HT1080 (cell line): Measurements from ENCODE around the gene FAM117A. TPM values are rescaled to one million over a fixed set of nuclear protein-coding genes. Genes with fewer than 3 reads are reported as not detected.

Source experiments
- DNase-seq: peaks from one replicate; pipeline ENCODE4 v3.0.0-alpha.2; 2015; ENCODE audit warnings: low read depth
- total RNA-seq: library from RNA; depleted of rRNA; stranded (reverse); fragments of >200 nt; shearing (Covaris generic); gene quantifications from 2 replicates; pipeline ENCODE4 v1.2.3, GENCODE V29; 2014

FAM117A gene
- total RNA-seq, 1 experiment from 2014 or later = 5.4 TPM

DNA sequence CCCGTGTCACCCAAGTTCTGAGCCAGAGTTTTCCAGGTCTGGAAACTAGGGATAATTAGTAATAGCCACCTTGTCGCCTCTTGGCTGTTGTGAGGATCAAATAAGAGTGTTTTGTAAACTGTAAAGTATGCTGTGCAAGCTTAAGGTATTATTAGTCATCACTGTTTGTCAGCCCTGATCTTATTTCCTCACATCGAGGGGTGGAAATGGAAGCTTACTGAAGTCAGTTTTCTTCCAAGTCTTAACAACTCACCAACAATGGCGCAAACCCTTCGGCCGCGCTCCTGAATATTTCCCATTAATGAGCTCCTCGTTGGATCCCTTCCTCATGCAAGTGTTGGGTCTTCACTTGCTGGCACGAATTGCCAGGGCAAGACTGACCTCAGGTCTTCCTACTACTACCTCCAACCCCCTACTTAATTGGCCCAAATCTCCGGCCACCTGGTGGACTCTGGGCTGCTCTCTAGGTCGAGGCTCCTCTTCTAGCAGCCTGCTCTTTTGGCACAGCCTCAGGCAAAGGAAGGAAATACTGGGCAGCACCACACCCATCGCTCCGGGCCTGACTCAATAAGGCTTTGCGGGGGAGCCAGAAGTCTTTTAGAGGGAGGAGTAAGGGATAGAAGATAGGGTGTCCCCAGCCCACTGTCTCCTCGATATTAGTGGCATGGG, 55.3 kb downstream of the FAM117A start:
- DNase-seq = peak; percentile 38

DNA sequence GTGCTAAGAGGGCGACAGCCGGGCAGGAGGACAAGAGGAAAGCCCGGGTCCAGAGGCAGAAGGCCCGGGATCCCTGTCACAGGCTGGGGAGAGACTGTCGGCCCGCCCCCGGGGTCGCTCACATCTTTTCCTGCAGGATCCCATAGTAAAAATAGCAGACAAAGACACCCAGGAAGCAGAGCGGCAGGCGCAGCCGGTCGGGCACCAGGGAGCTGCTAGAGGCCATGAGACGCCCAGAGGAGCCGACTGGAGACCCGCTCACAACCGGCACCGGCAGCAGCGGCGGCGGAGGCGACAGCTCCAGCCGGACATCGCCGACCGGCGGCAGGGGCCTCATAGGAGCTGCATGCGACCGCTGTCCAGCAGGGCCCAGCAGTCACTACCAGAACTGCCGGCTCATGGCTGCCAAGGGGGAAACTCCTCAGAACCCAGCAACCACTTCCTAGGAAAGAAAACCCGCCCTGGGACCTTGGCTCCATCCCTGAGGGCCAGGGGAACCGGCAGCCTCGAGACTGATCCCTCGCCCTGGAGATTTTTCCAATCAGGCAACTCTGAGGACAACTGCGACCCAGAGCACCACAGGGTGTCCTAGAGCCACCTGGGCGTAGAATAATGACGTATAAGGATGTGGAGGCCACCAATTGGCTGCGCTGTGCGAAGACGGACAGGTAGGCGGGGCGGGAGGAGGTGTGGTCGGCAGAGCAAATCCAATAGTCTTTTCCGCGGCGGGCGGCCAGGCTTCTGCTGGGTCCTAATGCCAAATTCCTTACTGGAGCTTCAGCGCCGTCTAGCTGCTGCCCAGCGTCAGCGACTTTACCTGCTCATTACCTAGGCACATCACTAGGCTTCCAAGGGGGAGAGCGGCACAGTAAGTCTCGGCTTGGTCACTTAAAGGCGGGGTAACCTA, 56.1 kb downstream of the FAM117A start, which contains the start of gene SLC35B1:
SLC35B1 (minus strand) TSS at position 357 of the 907 bp plus-strand sequence; CDS start at position 226, 131 bp downstream.
- DNase-seq = peak; percentile 99

DNA sequence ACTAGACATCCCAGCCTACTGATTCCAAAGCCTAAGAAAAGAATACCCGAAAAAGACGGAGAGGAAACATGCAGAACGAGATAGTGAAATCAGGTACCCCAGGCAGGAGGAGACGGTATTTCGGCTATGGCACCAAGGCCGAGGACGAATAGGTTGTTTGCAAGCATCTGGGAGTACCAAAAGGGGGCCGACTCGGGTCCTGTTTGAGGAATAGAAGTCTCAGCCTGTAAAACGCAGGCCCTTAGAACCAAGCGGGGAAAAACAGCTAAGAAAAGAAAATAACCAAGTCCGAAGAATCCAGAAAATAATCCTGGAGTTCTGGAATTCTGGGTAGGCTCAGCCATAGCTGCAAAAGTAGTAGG, 56.7 kb downstream of the FAM117A start:
- no peak for DNase-seq

DNA sequence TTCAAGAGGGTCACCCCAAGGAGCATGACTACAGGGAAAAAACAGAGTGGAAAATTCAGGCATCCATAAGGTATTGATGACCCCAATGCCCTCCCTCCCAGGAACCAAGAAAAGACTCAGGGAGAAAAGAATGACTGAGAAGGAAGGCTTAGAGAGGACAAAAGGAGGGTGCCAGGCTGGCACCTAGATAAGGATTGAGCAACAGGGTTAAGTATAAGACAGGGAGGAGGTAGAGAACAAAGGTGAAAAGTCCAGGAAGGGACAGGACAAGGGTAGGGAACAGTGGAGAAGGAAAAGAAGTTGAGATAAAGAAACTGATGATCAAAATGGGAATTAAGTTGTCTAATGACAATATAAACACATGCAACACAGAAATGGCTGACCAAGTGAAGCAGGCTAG, 58.7 kb downstream of the FAM117A start:
- no peak for DNase-seq

DNA sequence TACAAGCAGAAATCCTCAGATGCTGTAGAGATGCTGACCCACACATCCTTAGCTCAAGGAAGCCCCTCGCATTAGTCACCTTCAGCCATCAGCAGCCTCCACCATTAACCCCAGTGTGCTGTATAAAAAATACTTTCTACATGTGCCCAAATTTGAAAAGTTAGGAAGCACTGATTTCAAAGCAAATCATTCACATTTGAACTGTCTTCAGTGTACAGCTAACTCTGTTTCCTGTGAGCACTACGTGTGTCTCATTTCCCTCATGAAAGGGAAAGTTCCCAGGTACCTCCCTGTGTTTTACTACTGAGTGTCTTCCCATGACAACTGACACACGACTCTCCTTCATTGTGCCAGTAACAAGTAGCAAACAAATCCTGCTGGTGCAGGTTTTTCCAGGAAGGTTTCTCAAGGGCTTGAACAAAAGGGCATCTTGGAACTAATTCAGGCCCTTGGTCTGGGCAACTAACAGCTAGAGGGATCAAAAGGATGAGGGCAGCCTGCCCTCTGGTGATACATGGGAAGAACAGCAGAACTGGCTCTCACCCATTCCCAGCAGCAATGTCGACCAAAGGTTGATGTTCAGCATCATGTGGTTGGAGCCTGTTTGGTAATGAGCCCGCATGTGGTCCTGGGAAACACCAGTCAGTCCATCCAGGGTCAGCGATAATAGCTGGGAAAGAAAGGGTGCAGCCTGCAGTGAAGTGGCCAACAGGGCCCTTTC, 60.2 kb downstream of the FAM117A start:
- DNase-seq = peak; percentile 31

DNA sequence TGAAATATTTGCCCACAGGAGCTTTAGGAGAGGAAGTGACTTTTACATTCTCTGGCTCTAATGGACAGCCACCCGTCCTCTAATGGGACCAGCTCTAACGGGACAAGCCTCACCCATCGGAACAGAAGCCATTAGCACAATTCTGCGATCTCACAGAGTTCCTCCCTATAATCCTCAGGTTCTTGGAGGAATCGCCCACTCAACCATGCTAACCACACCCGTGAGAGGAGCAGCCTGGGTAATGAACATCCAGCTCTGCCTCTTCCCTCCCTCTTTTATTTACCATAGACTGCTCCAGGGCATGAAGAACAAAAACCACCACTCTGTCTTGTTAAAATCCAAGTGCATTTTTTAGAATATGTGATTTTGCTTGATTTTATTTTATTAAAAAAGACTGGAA, 63.0 kb downstream of the FAM117A start:
- no peak for DNase-seq

DNA sequence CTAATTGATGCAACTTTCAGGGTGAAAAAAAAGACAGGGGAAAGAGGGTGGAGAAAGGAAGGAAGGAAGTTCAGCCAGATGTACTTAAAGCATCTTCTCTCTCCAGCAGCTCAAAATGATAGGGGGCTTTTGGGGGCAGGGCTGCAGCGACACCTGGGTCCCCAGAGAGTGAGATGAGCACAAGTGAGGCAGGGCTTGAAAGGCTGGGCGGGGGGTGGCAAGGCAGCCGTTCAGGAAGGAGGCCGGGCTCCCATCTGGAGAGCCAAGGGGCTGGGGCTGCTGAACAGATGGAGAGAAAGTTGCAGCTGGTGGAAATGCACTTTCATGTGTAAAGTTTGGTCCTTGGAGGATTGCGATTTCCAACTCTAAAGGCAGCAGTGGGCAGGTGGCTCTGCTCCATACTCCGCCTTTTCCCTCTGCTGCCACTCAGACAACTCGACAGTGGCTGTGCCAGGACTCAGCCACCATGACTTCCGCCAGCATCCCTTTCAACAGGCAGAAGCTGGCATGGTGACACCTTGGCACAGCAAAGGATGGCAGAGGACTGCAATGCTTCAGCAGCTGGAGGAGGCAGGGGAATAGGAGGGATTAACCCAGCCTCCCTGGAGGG, 63.9 kb downstream of the FAM117A start:
- DNase-seq = no peak

DNA sequence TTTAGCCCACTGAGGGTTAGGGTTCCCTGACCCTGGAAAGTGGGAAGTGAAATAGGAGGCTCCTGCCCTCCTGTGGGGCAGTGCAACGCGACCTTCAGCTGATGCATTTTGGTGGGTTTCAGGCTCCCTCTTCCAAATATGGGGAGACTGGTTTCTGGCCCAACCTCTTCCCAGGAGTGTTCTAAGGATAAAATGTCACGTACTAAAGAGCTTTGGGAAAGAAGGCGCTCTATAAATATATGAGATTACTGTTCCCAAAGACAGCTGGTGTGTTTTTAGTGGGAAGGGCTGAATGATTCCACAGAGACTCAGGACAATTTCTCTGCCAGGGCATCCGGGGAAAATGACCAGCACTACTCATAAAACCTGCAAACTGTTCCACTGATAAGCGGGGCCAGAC, 65.9 kb downstream of the FAM117A start:
- no peak for DNase-seq

DNA sequence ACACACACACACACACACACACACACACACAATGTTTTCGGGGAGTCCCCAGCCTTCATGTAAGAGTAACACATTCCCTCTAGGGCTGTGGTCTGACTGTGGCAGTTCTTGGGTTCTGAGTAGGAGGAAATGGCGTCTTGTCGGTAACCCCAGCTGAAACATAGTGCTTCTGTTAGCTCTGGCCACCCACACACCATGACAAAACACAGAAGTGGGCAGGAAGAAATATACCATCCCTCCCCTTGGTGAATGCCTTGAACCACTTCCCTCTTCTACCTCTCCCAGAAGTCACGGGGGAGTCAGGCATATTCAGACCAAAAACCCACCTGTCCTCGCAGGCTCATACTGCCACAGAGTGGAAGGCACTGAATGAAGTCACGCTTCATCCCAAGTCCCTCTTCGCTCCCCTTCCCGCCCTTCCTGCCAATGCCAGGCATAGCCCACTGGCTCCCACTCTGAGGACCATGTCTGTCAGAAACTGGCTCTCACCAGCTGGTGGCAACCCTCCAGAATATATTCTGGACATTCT, 67.6 kb downstream of the FAM117A start:
- no peak for DNase-seq

DNA sequence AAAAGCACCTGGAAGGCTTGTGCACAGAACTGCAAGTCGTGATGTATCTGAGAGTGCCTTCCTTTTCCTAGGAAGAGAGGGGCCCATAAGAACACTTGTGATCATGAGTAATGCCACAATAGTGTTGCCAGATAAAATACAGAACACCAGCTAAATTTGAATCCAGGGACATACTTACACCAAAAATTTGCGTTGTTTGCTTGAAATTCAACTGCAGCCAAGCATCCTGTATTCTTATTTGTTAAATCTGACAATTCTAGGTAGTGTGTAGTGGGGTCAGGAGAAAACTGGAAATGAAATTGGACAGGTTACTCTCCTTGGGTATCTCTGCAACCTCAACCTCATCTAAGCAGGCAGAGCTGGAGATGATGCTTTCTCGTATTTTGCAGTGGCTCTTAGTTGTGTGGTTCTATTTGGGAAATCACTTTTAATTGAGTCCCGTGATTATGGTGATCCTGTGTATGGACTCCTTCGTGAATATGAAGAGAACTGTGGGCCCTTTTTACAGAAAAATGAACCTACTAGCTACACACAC, 68.2 kb downstream of the FAM117A start:
- no peak for DNase-seq

DNA sequence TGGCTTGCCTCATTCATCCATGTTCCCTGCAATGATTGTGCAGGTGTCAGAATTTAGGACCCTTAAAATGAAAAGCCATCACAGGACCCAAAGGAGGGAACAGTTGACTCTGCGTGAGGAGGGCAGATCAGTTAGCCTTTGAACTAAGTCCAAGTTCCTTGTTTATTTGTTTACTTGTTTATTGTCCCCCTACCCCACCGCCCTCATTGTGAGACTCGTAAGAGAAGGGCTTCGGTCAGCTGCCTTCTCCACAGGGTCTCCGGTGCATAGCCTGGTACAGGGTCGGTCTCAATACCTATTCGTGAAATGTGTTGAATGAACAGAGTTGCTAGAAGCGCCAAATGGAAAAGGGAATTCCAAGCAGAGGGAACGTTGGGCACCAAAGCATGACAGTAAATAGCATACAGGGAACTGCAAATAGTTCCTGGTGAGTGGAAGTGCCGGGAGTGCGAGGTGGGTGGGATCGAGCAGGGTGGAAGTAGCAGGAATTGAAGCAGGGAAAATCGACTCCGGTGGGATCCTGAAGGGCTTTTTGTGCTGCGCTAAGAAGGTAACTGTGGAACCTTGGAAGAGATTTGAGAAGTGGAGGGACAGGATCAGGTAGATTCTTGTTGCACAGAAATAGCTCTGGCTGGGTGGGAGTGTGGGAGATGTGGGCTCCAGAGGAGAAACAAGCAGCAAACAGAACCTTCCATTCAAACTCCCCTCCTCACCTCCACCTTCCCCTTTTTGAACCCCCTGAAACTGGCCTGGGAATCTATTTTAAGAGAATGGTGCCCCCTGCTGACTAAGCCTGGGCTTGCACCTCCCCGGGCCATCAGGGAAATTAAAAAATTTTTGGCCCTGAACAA, 68.9 kb downstream of the FAM117A start:
- DNase-seq = peak; percentile 38

DNA sequence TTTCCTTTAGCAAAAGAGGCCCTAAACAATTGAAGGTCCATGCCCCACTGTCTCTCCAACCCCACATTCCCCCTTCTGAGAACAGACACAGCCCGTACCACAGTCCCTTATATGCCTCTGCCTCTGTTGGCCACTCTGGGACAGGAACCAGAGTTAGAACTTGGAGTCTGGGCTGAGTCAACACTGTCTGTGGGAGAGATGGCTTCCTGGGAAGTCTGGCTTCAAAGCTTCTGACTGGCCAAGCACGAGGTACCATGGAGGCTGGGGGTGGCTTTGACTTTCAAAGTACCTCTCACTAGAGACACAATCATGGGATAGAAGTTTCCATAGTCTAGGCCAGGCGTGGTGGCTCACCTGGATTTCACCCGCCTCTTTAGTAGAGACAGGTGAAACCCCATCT, 71.2 kb downstream of the FAM117A start:
- no peak for DNase-seq

DNA sequence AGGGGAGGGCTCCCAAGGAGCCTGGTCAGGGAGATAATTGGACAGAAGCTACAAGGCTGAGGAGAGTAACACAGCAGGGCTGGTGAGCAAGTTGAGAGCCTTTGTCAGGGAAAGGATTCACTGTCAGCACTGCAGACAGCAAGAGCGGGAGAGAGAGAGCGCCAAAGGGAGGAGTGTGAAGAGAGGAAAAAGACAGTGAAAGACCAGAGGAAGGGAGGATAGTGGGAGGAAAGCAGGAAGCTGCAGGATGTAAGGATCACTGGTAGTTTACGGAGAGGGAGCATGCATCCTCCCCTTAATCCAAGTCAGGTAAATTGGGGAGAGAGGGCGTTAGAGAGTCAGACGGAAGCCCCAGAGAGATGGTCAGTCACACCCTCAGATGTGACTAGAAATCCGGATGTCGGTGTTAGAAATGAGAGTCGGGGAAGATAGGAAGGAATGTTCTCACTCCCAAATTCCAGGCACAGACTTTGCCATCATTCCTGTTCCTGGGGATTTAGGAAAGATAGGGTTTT, 72.2 kb downstream of the FAM117A start:
- no peak for DNase-seq

DNA sequence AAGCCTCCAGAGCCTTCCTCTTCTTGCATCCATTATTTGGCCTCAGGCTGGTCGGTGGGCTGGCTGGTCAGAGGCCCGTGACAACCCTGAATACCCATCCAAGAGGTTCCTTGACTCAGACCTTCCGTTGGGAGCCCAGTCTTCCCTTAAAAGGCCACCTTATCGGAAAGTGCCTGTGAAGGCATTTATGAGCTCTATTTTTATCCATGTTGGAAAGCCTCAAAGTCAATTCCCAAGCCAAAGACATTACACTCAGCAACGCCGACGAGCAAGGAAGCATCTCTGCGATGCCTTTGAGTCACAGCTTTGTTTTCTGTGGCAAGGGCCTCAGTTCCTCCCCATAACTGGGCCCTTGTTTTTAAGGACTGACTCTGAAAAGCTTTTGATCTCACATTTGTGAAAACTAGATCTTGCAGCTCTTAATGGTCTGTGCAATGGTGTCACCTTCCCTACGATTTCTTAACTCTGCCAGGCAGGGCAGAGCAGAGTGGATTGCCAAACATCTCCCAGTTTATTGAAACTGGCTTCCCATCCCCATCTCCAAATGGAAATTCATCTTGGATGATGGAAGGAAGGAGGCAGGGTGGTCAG, 72.8 kb downstream of the FAM117A start:
- DNase-seq = no peak

DNA sequence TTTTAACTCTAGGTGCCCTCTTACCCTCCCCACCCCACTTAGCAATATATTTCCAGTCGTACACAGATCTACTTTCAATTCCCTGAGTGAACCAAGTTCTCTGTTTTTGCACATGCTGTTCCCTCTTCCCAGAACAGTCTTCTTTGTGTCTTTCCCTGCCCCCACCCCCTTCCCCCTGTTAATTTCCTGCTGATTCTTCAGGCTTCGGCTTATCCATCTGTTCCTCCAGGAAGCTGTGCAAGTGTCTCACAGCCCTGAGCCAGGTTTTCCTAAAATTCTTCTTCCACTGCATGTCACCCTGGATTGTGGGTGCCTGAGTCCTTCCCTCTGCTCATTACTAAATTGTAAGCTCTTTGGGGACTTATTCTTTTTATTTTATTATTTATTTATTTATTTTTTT, 73.7 kb downstream of the FAM117A start:
- no peak for DNase-seq

DNA sequence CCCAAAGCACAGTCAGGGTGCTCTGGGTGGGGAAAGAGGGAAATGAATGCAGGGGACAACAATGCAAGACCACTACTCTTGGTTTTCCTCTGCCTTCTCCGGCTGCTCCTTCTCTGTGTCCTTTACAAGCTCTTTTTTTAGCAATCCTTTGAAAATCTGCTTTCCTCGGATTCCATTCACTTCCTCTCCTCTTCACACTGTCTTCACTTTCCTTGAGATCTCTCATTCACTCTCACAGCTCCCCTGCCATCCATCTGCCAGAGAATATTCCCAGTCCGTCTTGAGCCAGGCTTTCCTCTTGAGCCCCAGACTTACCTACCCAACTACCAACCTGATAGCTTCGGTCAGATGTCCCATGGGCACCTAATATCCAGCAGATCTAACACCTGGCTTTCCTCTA, 75.1 kb downstream of the FAM117A start:
- no peak for DNase-seq

DNA sequence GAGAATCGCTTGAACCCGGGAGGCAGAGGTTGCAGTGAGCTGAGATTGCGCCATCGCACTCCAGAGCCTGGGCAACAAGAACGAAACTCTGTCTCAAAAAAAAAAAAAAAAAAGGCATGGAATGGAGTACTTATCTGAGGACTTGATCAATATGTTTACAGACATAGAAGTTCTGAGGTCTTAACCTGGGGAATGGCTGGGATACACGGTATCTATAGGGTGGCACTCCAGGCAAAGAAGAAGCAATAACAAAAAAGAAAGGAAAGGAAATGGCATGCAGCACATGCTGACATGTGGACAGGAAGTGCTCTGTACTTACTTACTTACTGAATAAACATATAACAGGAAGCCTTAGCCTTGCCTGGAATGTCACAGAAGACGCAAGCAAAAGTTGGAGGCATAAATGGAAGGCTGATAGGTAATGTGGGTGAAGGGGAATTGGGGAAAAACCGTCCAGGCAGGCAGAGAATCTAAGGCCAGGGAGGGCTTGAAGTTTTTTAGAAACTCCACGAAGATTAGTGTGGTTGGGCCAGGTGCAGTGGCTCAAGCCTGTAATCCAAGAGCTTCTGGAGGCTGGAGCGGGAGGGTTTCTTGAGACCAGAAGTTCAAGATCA, 75.9 kb downstream of the FAM117A start:
- peak; percentile 60 for DNase-seq

DNA sequence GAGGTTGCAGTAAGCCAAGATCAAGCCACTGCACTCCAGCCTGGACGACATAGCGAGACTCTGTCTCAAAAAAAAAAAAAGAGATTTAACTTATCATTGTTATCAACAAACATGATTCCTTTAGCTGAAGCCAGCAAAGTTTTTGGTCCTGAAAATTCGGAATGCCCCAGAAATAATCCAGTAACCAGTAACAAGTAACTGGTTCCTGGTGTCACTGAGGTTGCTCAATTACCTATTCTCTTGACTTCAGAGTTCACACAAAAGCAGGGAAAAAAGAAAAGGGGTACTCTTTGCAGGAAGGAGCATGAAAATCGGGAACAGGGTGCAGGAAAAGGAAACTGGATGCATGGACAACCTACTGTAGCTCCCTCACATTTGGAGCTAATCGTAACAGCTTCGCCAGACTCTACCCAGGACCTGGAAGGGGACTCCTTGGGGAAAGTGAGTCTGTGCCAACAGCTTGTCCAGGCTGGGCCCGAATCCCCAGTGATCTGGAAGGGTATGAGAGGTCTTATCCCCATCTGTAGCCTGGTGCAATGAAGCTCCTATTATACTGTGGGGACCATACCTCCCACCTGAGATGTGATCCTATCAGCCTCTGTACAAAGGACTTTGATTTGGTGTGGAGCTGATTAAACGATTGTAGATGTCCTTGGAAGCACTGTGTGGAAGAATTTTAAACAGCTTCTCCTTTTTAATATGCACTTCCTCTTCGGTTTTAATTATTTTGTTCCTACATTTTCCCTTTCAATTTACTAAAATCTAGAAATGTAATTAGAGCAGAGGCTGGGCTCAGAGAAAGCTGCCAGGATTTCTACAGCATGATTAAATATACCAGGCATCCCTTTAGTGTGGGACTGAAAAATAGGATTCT, 82.6 kb downstream of the FAM117A start:
- DNase-seq = no peak
